HepG2 (cell line): ENCODE results near the gene APOL2. TPM values are rescaled to one million over a fixed set of nuclear protein-coding genes. Genes with fewer than 3 reads are reported as not detected.

Experiments used
- ASH2L ChIP-seq: fragments of 300-600, 200-600 bp; sonication (generic); IDR thresholded peaks from 2 replicates; pipeline ENCODE4 v1.7.0; 2017; ENCODE audit warnings: low read depth, mild to moderate bottlenecking, moderate library complexity, mixed read lengths, low read length; ENCODE audit not compliant: insufficient read length
- CCDC6 ChIP-seq: sonication (generic); formaldehyde crosslinking; IDR thresholded peaks from 2 replicates; pipeline ENCODE4 v1.8.1; 2022; ENCODE audit warnings: mild to moderate bottlenecking, missing genetic modification reagents, moderate library complexity
- DNMT3B ChIP-seq: conservative IDR thresholded peaks from 2 replicates; pipeline ENCODE4 v1.6.1; 2016; ENCODE audit warnings: missing biosample characterization, control low read depth
- ELF1 ChIP-seq: sonication (generic); formaldehyde crosslinking; IDR thresholded peaks from 2 replicates; pipeline ENCODE4 v1.4.0; 2020; ENCODE audit warnings: missing genetic modification reagents
- FOSL2 ChIP-seq: sonication (generic); formaldehyde crosslinking; IDR thresholded peaks from 2 replicates; pipeline ENCODE4 v1.4.0; 2020; ENCODE audit warnings: missing genetic modification reagents
- JUN ChIP-seq: sonication (generic); formaldehyde crosslinking; IDR thresholded peaks from 2 replicates; pipeline ENCODE4 v1.4.0; 2020; ENCODE audit warnings: mild to moderate bottlenecking, missing genetic modification reagents
- MED8 ChIP-seq: sonication (generic); formaldehyde crosslinking; IDR thresholded peaks from 2 replicates; pipeline ENCODE4 v1.8.1; 2023; ENCODE audit warnings: mild to moderate bottlenecking, missing genetic modification reagents; ENCODE audit not compliant: insufficient replicate concordance
- MXD4 ChIP-seq: IDR thresholded peaks from 2 replicates; pipeline ENCODE4 v1.6.1; 2016; ENCODE audit warnings: mild to moderate bottlenecking, missing biosample characterization, missing genetic modification reagents
- PHF21A ChIP-seq: sonication (generic); formaldehyde crosslinking; IDR thresholded peaks from 2 replicates; pipeline ENCODE4 v1.5.0; 2020; ENCODE audit warnings: mild to moderate bottlenecking, missing genetic modification reagents
- PRMT3 ChIP-seq: sonication (generic); formaldehyde crosslinking; IDR thresholded peaks from 2 replicates; pipeline ENCODE4 v1.8.1; 2022; ENCODE audit warnings: low read depth, mild to moderate bottlenecking, moderate library complexity, missing genetic modification reagents, borderline replicate concordance
- THAP11 ChIP-seq: IDR thresholded peaks from 2 replicates; pipeline ENCODE4 v1.6.1; 2016; ENCODE audit warnings: missing biosample characterization, missing genetic modification reagents
- ZNF12 ChIP-seq: sonication (generic); formaldehyde crosslinking; IDR thresholded peaks from 2 replicates; pipeline ENCODE4 v1.5.0; 2020; ENCODE audit warnings: missing genetic modification reagents
- ZNF556 ChIP-seq: sonication (generic); formaldehyde crosslinking; IDR thresholded peaks from 2 replicates; pipeline ENCODE4 v1.4.0; 2020; ENCODE audit warnings: mild to moderate bottlenecking, missing genetic modification reagents, borderline replicate concordance
- polyA plus RNA-seq, 8 experiments: library from polyadenylated mRNA; depleted of rRNA in 3 of 8; stranded (reverse) in 7 of 8; unstranded in 1 of 8; fragments of >200 nt; fragmentation: Illumina TruSeq in 4 of 8; extraction: Trizol in 4 of 8; gene quantifications; 2 replicates each; pipeline versions ENCODE4 v1.2.1 to v1.2.3, GENCODE V29; 2011 to 2016; ENCODE audit warnings: low read depth in 4 of 8, missing spikeins in 1 of 8, mixed read lengths in 1 of 8; ENCODE audit not compliant: insufficient read depth in 1 of 8
- total RNA-seq, 5 experiments: library from RNA; depleted of rRNA; stranded (reverse); fragments of >200 nt; fragmentation: Illumina TruSeq; extraction: Trizol; gene quantifications; 2 replicates each; pipeline ENCODE4 v1.2.3, GENCODE V29; 2016; ENCODE audit warnings: low read depth in 1 of 5
- TF ChIP-seq, protein P1 (sequence below): sonication (generic); formaldehyde crosslinking; IDR thresholded peaks from 2 replicates; pipeline ENCODE4 v1.4.0; 2020; ENCODE audit warnings: mild to moderate bottlenecking, missing genetic modification reagents, borderline replicate concordance
- TF ChIP-seq, protein P2 (sequence below): sonication (generic); IDR thresholded peaks from 2 replicates; pipeline ENCODE4 v1.6.1; 2016; ENCODE audit warnings: low read depth, borderline replicate concordance
- TF ChIP-seq, protein P3 (sequence below): sonication (generic); formaldehyde crosslinking; IDR thresholded peaks from 2 replicates; pipeline ENCODE4 v1.4.0; 2020; ENCODE audit warnings: mild to moderate bottlenecking, missing genetic modification reagents

APOL2 gene
- total and polyA plus RNA-seq, 2 of the 13 experiments (the other 11 are each of a cell fraction or from before 2014, with no cell fraction given) = 28.7 to 51.2 TPM

DNA sequence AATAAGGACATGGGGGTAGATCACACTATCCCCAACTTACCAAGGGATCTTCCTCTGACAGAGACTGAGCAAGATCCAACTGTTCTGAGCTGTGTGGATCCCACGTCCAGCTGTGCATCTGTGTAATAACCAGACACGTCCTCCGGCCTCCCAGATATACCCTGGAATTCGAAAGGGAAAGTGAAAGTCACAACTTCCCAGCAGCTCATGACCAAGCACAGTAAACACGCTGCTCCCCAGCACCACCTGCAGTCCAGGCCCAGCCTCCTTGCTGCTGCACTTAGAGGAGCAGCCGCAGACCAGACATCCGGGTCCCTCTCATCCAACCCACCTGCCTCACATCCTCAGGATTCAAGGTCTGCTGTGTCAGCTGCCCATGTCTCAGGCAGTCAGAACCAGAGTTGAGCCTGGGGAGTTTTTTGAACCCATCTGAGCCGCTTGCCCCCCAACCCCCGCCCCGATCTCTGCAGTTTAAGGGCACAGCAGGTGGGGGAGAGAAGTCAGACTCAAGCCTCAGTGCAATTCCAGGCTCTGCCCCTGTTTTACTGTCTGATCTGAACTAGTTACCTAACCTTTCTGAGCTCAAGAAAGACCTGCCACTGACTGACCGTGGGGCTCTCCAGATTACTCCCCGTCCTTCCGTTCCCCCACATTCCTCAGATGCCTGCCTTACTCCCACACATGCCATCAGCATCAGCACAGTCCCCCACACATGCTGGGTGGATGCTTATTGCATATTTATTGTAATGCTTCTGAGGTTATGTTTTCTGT is at the start of gene APOL2 (continued):
- TF ChIP-seq ELF1 (CRISPR knock-in tag) = peak; percentile 49; the same call in 1 of the 2 replicates
- 0 out of 2 replicates have a peak, but pooled peaks have one; percentile 25 for TF ChIP-seq ZNF12
- no peak for TF ChIP-seq PHF21A (CRISPR knock-in tag)
- TF ChIP-seq, protein P1, sequence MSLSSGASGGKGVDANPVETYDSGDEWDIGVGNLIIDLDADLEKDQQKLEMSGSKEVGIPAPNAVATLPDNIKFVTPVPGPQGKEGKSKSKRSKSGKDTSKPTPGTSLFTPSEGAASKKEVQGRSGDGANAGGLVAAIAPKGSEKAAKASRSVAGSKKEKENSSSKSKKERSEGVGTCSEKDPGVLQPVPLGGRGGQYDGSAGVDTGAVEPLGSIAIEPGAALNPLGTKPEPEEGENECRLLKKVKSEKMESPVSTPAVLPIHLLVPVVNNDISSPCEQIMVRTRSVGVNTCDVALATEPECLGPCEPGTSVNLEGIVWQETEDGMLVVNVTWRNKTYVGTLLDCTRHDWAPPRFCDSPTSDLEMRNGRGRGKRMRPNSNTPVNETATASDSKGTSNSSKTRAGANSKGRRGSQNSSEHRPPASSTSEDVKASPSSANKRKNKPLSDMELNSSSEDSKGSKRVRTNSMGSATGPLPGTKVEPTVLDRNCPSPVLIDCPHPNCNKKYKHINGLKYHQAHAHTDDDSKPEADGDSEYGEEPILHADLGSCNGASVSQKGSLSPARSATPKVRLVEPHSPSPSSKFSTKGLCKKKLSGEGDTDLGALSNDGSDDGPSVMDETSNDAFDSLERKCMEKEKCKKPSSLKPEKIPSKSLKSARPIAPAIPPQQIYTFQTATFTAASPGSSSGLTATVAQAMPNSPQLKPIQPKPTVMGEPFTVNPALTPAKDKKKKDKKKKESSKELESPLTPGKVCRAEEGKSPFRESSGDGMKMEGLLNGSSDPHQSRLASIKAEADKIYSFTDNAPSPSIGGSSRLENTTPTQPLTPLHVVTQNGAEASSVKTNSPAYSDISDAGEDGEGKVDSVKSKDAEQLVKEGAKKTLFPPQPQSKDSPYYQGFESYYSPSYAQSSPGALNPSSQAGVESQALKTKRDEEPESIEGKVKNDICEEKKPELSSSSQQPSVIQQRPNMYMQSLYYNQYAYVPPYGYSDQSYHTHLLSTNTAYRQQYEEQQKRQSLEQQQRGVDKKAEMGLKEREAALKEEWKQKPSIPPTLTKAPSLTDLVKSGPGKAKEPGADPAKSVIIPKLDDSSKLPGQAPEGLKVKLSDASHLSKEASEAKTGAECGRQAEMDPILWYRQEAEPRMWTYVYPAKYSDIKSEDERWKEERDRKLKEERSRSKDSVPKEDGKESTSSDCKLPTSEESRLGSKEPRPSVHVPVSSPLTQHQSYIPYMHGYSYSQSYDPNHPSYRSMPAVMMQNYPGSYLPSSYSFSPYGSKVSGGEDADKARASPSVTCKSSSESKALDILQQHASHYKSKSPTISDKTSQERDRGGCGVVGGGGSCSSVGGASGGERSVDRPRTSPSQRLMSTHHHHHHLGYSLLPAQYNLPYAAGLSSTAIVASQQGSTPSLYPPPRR (CRISPR knock-in tag) = 0 out of 2 replicates have a peak, but pooled peaks have one; percentile 23
- 0 out of 2 replicates have a peak, but pooled peaks have one; percentile 48 for TF ChIP-seq CCDC6 (CRISPR knock-in tag)
- TF ChIP-seq ASH2L = peak; percentile 38
- peak; percentile 82 for TF ChIP-seq FOSL2 (CRISPR knock-in tag)
- TF ChIP-seq DNMT3B = no peak
- 0 out of 2 replicates have a peak, but pooled peaks have one; percentile 25 for TF ChIP-seq ZNF556
- TF ChIP-seq, protein P2, sequence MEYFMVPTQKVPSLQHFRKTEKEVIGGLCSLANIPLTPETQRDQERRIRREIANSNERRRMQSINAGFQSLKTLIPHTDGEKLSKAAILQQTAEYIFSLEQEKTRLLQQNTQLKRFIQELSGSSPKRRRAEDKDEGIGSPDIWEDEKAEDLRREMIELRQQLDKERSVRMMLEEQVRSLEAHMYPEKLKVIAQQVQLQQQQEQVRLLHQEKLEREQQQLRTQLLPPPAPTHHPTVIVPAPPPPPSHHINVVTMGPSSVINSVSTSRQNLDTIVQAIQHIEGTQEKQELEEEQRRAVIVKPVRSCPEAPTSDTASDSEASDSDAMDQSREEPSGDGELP = peak; percentile 86
- TF ChIP-seq MXD4 (CRISPR knock-in tag) = peak; percentile 74; the same call in 1 of the 2 replicates
- peak; percentile 66 for TF ChIP-seq JUN
- TF ChIP-seq PRMT3 (CRISPR knock-in tag) = no peak
- TF ChIP-seq THAP11 (CRISPR knock-in tag) = peak; percentile 85
- TF ChIP-seq, protein P3, sequence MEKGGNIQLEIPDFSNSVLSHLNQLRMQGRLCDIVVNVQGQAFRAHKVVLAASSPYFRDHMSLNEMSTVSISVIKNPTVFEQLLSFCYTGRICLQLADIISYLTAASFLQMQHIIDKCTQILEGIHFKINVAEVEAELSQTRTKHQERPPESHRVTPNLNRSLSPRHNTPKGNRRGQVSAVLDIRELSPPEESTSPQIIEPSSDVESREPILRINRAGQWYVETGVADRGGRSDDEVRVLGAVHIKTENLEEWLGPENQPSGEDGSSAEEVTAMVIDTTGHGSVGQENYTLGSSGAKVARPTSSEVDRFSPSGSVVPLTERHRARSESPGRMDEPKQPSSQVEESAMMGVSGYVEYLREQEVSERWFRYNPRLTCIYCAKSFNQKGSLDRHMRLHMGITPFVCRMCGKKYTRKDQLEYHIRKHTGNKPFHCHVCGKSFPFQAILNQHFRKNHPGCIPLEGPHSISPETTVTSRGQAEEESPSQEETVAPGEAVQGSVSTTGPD (CRISPR knock-in tag) = peak; percentile 22; the same call in 1 of the 2 replicates
- peak; percentile 70 for TF ChIP-seq MED8 (CRISPR knock-in tag)
